ENCODE measurements around the gene UST.
A peak's percentile ranks its signal among the peaks of the same experiment; 100 is the strongest.
"Not testable (repeated sequence)": the region's sequence is repeated elsewhere in the genome, so short reads cannot be mapped to it uniquely, and the experiment has no call there.

Gene UST

DNA sequence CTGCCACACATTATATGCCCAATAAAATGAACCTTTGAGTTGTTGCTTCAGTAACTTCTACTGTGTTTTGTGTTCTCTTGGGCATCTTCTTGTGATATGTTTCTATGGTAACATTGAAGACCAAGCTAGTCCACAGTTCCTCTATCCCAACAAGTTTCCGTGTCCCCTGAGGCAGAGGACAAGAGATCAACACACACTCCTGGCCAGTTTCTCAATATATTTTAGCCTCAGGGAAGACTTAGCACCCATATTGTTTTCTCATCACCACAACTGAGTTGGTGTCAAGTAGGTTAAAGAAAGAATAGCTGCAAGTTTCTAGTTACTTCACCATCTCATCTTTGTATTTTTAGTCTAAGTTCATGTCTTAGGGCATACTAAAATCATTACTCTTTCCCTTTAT, 277.5 kb downstream of the UST start:
- no peak for DNase-seq

DNA sequence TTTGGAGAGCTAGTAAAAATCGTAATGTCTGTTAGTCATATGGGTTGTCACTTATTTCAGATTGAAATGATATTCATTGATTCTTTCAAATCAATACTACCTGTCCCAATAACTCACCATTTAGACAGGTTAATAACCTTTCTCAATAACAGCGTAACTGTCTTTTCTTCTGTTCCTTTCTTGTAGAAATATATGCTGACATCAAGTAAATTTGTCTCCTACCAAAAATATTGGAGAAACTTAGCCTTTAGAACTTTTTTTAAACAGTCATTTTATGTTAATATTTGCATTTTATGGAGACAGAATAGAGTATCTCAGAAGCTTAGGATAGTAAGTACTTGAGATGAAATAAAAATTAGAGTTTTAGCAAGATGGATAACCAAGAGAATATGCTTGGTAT, 278.2 kb downstream of the UST start:
- DNase-seq: no peak

DNA sequence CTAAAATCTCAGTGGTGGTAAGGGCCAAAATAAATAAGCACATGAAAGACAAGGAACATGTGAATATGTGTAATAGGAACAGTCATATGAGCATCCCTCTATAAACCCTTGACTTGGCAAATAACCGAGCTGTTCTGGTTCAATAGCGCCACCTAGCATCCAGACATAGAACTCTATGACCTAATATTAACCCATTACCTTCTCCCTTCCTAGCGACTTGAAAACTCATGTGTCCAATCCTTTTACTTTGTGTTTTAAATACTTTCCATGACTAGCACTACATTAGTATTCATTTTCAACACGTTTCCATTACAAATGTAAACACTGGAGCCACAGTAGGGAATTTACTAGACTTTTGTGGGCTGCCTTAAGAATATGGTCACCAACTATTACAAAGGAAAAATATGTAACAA, 279.7 kb downstream of the UST start:
- DNase-seq: no peak

DNA sequence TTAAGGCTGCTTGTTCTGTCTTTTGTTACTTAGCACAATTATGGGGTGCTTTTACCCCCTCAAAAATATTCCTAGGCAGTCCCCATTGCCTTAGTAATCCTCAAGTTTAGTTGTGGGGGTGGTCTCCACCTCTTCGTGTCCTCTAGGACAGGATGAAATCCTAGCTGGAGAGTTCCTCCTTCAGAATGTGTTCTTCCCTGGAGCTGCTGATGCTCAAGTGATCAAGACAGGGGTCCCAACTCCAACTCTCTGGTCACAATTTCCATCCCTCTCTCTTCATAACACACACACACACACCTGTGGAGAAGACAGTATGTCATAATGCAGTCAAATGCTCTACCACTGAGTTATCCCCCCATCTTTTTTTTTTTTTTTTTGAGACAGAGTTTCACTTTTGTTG, 280.7 kb downstream of the UST start:
- DNase-seq: no peak

DNA sequence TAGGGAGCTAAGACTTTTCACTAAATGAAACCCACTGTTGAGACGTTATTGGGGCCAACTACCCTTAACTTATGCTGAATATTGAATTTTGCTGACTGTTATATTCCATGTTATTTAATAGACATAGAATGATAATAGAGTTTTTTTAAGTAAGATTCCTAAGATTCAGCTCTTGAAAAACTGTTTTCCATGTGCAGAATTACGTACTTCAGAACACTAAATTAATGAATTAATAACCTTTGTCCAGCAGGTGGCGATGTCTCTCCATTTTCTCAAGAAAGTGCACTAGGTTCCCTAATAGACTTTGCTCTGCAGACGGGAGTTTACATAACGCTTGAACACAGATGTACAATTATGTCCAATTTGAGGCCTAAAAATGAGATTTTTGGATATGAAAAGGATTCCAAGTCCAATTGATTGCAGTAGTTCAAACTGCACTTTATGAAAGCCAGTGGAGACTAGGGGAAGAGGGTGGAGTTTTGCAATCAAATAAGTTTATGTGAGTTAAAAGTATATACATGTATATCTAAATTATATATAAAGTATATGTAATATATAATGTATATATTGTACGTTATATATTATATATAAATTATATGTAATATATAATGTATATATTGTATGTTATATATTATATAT, 282.1 kb downstream of the UST start:
- DNase-seq: peak; percentile 40

DNA sequence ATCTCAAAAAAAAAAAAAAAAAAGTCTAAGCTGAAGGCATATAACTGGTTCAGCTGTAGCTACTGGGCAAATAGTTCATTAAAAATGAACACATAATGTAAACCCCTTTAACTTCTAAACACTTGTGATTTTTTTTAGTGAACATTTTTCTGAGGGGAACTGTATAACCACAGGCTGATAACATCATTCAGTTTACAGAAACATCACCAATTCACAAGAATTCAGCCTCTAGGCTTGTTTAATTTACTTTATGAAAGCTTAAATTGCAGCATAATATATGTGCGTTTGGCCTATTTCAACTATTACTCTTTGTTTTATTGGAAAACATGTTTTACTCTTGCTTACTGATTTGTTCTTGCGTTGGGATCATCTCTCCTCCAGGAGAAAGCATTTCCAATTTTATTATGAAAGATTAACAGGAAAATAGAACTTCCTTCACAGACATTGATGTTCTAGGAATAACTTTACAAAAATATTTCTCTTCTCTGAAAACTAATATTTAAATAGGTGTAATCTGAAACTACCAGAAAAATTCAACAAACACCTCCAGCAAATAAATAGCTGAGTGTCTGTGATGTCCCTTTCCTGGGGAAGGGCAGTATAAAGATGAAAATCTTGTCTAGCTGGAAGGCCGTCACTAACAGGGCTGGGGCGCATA, 284.5 kb downstream of the UST start:
- no peak for DNase-seq

DNA sequence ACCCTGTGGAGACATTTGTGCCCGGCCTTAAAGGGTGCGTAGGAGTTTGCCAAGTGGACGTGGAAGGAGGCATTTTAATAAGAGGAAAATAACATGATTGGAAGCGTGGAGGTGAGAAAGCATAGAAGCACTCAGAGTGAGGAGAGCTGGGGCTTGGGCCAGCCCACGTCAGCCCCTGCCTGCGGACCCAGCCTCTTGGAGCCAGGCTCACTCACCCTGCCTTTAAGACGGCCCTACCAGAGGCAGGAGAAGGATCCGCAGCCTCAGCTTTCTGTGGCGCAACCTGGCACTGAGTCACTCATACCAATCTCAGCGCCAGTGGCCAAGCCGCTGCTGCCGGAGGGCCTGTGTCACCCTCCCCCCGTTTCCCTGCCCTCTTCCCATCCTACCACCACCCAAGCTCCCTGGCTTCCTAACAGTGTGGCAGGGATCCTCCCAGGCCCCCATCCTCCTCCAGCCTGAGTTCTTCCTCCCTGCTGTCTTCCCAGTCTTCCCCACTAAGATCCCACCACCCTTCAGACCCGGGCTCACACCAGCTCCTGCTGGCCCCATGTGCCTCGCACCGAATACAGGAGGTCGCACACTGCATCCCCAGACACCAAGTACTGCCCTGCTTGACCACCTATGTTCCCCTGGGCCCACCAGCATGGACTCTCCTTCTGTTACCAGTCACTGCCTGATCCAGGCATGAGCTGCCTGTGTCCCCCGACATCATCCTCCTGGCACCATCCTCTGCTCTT, 285.2 kb downstream of the UST start:
- DNase-seq: no peak

DNA sequence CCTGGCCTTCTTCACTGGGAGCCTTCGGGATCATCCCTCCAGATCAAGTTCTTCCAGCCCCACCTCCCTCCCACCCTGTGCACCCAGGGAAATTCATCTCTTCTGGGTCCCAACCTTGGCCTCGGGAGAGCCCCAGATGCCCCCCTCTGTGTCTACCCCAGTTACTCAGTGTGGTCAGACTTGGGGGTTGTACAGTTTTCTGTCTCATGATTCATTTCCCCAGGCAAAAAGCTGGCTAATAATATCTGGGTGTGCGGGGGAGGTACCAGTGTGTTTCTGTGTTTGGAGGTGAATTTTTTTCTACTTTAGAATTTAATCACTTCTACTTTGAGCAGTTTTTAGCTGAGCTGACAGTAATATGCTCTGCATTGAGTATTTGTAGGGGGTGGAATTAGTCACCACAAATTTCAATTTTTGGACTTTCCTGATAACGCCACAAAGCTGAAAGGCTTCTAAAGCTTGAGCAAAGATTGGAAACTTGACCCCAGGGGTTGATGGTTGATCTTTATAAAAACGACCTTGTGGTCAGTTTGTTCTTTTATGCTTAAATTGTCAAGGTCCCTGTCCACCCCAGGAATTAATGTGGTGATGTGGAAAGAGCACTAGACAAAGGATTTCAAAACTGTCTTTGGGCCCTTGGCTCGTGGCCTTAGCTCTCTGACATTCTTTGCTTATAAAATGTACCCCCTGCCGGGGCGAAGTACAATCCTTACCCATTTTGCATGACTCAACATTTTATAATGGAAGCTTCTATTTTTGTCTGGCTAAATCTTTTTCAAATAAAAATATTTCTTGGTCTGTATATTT, 286.0 kb downstream of the UST start:
- no peak for DNase-seq

DNA sequence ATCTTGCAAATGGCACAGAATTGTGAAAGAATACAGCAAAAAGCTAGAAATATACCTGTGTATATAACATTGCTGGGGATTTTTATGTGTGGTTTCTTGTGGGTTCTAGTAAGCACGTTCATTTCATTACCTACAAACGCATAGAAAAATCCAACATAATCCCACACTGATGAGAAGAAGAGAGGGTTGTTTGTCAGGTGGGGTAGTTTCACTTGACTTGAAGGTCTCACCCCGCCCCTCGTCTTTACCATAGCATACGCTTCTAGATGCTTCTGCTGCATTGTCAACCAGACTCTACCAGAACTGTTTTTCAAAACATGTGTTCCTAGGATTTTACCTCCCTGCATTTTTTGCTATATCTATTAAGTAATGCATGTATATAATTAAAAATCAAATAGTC, 286.6 kb downstream of the UST start:
- DNase-seq: no peak

DNA sequence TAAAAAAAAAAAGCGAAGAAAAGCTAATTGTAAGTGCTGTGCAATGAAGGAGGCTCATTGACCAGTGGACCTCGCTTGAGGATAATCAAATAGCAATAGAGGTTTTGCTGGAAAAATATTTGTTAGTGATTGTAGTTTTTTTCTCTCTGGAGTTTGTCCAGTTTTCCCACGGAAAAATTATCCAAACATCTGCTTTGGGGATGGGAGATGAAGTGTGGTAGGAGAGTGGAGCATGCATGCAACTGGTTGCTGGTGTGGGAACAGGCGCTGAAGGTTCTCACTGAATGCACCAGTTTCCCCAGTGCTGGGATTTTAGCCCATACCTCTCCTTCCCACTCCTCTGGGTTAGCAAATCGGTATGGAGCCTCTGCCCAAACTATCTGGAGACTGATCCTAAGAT, 288.9 kb downstream of the UST start:
- no peak for DNase-seq

DNA sequence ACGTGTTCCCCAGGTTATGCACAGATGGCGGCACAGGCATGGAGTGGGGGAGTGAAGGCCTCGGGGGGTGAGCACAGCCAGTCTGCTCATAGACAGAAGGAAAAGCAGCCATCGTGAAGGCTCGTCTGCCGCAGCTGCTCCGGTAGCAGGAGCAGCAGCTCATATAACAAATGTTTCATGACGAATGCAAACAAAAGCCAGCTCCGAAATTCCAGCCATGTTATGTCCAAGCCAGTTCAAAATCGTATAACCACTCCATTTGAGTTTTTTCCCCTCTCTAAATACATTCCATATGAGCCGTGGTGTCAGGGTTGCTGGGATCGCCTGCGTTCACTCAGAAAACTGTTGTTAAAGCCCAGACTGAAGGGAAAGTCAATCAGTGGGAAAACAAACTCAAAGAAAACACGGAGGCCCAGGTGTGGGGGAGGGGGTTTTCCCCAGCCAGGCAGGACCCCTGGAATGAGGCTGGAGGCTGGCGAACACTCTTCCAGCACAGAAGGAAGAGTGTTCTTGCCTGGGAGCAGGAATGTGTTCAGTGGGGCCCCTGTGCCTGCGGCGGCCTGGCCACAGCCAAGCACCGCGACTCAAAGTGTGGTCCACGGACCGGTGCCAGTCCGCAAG, 290.3 kb downstream of the UST start:
- no peak for DNase-seq

DNA sequence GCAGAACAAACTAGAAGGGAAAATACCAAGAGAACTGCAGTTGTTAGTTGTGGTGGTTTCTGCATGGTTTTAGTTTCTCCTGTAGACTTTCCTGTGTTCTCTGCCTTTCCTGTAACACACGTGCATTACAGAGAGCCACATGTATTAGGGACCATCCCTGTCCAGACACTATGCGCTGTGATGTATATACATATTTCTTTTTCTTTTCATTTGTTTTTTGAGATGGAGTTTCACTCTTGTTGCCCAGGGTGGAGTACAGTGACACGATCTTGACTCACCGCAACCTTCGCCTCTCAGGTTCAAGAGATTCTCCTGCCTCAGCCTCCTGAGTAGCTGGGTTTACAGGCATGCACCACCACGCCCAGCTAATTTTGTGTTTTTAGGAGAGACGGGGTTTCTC, 292.2 kb downstream of the UST start:
- not testable (repeated sequence) for DNase-seq

DNA sequence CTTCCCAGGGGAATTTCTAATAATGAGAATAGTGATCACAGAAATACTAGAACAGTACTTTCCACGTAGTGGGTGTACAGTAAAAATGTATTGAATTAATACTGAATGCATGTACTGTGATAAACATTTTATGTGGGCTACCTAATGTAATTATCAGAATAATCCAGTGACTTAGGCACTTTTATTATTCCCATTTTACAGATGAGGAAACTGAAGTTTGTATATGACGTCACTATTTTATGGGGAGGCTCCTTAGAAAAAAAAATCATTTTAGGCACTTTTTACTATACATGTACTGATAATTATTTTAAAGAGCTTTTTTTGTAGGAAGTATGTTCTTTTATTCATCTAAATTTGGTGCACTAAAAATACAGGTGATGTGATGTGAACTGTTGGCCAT, 295.1 kb downstream of the UST start:
- no peak for DNase-seq

DNA sequence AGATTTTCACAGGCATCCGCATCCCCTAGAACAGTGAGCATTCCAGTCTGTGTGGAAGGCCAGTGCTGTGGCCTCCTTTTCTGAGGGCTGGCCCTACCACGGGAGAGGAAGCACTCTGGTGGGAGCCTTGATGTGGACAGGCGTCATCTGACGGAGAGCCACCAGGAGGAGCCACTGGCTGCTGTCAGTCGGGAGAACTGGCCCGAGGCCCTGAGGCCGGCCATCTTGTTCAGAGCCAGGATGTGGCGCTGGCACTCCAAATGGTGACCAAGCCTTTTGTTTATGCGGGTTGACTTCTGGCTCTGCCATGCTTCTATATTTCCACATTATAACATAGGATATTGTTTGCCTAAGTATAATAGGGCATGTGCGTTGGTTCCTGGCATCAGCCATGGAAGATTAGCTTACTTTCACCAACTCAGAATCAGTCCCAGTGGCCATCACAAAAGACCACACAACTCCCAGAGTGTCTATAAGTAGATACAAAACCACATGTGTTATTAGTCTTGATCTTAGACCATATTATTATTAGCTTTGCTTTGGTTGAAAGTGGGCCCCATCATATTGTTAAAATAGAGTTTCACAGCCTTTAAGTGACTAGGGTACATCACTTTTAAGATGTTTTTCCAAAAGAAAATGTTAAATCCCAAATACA, 296.8 kb downstream of the UST start:
- no peak for DNase-seq

DNA sequence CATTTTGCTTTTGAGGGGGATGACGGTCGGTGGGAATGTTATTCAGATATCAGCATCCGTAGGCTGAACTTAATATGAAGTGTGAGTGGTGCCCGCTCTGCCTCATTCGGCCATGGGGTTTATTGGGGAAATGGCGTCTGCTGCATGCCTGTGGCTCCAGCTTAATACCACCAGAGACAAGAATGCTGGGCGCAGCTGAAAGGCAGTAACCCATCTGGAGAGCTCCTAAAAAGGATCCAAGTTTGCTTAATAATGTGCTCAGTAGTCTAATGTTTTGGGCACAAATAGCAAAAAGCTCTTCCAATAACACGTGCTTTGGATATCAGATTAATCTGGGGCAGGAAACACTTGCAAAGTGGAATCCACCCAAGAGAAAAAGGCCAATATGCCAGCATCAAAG, 297.7 kb downstream of the UST start:
- DNase-seq: no peak

DNA sequence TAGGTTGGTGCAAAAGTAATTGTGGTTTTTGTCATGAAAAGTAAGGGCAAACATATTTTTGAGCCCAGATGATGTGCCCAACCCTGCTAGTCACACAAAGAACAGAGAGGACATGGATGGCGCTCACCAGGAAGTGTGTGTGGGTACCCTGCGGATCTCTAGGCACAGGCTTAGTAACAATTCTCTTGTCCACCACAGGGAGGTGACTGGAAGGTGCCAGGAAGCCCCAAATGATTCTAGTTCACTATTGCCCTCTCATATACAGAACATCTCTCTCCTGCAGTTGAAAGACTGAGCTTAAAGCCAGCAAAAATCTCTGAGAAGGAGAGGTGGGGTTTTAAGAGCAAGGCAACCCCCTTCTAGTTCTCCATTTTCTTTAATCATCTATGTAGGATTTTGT, 298.6 kb downstream of the UST start:
- DNase-seq: no peak

DNA sequence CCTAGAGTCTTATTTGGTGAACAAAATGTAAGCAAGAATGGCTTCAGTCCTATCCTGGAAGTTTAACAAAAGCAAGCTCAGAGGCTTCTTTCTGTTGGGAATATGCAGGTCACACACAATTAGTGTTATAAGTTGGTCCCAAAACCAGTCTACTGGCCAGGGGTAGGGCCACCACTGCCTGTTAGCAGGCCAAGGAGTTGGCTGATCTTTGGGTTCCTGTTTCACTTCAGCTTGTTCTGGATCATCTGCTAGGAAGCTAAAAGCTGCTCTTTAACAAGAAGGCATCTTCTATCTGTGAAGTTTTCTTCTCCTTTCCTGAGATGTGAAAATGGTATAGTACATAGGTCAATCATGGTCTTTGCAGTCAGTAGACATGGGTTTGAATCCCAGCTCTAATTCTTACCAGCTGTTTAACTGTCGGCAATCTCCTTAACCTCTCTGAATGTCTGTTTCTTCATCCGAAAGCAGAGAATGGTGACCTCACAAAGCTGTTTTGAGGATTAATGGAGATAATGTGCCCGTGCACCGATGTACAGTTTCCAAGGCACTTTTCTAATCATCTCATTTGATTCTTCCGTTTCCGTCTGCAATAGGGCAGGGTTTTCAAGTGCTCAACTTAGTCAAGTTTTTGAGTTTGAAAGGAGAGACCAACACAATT, 299.5 kb downstream of the UST start:
- no peak for DNase-seq

DNA sequence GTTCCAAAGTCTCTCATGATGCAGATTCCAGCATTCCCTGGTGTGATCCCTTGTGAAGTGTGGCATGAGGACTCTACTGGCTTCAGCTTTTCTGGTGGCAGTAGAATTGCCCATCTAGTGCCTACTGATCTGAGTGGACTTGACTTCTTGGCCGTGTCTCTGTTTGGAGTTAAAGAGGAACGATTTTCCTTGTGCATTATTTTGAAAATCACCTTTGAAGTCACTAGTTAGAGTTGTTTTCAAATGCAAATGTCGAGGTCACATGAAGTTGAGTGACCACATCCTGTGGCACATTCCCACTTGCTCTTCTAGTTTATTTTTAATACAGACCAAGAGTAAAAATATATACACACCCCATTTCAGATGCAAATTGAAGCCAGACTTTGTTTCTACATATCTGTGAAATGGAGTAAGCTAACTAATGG, 300.0 kb downstream of the UST start:
- DNase-seq: no peak

DNA sequence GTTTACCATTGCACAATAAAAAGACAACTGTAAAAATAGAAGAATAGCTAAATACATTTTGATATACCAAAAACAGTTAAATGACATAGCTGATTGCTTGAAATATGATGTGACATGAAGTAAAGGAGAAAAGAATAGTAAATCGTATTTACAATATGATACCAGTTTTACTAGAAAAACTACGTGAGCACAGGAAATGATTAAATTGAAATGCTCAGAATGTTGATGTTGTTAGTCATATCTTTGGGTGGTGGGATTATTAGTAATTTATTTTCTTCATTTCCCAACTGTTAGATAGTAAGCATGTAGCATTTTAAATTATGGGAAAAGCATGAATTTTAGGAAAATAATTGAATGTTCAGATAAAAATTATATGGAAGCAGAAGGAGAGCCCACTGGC, 302.4 kb downstream of the UST start:
- no peak for DNase-seq

DNA sequence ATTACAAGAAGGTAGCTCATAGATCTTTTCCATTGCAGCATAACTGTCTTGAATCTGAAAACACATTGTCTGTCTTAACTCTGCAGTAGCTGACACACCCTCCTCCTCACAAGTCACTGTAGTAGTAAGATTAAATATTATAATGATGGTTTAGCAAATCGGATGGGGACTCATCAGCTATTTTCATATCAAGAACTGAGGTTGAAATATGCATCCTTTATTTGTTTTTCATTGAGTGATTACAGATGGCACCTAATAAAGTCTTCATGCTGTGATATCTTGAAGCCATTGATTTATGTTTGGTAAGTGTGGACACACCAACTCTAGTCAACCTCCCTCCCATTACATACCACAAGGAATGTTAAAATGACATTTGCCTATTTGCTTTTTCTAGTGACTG, 303.3 kb downstream of the UST start:
- DNase-seq: no peak

DNA sequence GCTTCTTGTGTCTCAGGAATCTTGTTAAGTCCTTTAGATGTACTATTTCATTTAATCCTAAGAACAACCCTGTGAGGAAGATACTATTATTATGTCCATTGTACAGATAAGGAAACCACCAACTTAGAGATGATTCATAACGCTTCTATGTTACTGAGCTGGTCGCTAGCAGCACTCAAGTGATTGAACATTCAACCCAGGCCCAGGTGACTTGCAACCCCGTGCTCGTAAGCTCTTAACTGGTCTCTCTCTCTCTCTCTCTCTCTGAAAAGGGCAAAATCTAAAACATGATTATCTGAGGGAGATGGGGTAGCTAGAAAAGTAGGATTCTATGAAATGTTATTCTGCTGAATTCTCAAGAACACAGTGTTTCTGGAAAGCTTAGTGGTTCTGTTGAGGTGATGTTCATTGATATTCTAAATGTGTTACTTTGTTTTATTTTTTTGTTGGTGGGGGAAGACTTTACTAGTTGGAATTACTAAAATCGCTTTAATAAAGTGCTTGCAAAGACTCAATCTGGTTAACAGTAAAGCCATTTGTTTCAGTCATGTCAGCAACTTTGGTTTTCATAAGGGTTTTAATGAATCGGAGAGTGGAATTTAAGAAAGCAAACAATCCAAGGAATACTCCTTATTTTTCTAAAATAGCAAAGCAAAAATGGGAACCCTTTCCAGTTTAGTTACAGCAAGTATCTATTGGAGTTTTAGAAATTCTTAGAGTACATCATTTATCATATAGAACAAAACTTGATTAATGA, 305.7 kb downstream of the UST start:
- DNase-seq: no peak

All from NCI-H446 treated with DMSO at 0.1 percent for 48 hours (cell line).